WTC11 (cell line): ENCODE data around the gene SORL1. TPM values are rescaled to one million over a fixed set of nuclear protein-coding genes. Genes with fewer than 3 reads are reported as not detected.

Source experiments
- ATAC-seq: fragments of 200-7000 bp; cut with Tn5 transposase; 2 replicates; pipeline ENCODE4 v1.10.0; 2021; ENCODE audit warnings: mild to moderate bottlenecking, moderate library complexity
- CTCF ChIA-PET: fragments of 300-600 bp; sonication (Branson Sonifier 250); formaldehyde crosslinking; loops from one replicate; lab custom pipeline; 2021; ENCODE audit warnings: antibody characterized with exemption; lab: Charles Lee
- POLR2A ChIA-PET: fragments of 350-600 bp; sonication (Branson Sonifier 250); formaldehyde crosslinking; loops from one replicate; lab custom pipeline; 2021; ENCODE audit warnings: antibody characterized with exemption; lab: Charles Lee
- DNase-seq: peaks from one replicate; pipeline ENCODE4 v3.0.0; 2021; ENCODE audit warnings: low spot score
- H3K27ac Mint-ChIP-seq: 2 replicates; pipeline ENCODE4 v1.8.0; 2021; ENCODE audit warnings: mixed read lengths
- H3K27me3 Mint-ChIP-seq: 2 replicates; pipeline ENCODE4 v1.8.0; 2021; ENCODE audit warnings: low read depth, mild to moderate bottlenecking, moderate library complexity, mixed read lengths
- H3K36me3 Mint-ChIP-seq: 2 replicates; pipeline ENCODE4 v1.8.0; 2021; ENCODE audit warnings: mixed read lengths
- H3K4me1 Mint-ChIP-seq: 2 replicates; pipeline ENCODE4 v1.8.0; 2022; ENCODE audit warnings: mixed read lengths
- H3K4me3 Mint-ChIP-seq: 2 replicates; pipeline ENCODE4 v1.8.0; 2021; ENCODE audit warnings: mild to moderate bottlenecking, moderate library complexity, mixed read lengths
- H3K9me3 Mint-ChIP-seq: 2 replicates; pipeline ENCODE4 v1.8.0; 2021; ENCODE audit warnings: mixed read lengths
- CBFB ChIP-seq: sonication (generic); formaldehyde crosslinking; IDR thresholded peaks from 2 replicates; pipeline ENCODE4 v1.8.1; 2022; ENCODE audit warnings: mild to moderate bottlenecking, low read depth, missing genetic modification reagents
- CTCF ChIP-seq: fragments of 200-600 bp; IDR thresholded peaks from 2 replicates; pipeline ENCODE4 v1.8.0; 2022; ENCODE audit warnings: antibody characterized with exemption
- ETV6 ChIP-seq: sonication (generic); formaldehyde crosslinking; IDR thresholded peaks from 2 replicates; pipeline ENCODE4 v1.8.1; 2022; ENCODE audit warnings: mild to moderate bottlenecking, missing genetic modification reagents
- FOXJ3 ChIP-seq: sonication (generic); formaldehyde crosslinking; IDR thresholded peaks from 2 replicates; pipeline ENCODE4 v1.9.0; 2021; ENCODE audit warnings: missing genetic modification reagents, mild to moderate bottlenecking, borderline replicate concordance
- GRHL2 ChIP-seq: fragments of 250-450 bp; sonication (Bioruptor Pico); IDR thresholded peaks from 2 replicates; pipeline ENCODE4 v1.8.0; 2022; ENCODE audit warnings: mild to moderate bottlenecking, moderate library complexity; ENCODE audit not compliant: insufficient replicate concordance, severe bottlenecking
- KAT7 ChIP-seq: sonication (generic); formaldehyde crosslinking; IDR thresholded peaks from 2 replicates; pipeline ENCODE4 v1.8.1; 2023; ENCODE audit warnings: missing genetic modification reagents, mild to moderate bottlenecking, borderline replicate concordance
- SMAD3 ChIP-seq: sonication (generic); formaldehyde crosslinking; IDR thresholded peaks from 2 replicates; pipeline ENCODE4 v1.8.0; 2022; ENCODE audit warnings: missing genetic modification reagents, mild to moderate bottlenecking, borderline replicate concordance
- SOX15 ChIP-seq: fragments of 250-450 bp; sonication (Bioruptor Pico); IDR thresholded peaks from 2 replicates; pipeline ENCODE4 v1.9.0; 2021; ENCODE audit warnings: mild to moderate bottlenecking
- STAT6 ChIP-seq: sonication (generic); formaldehyde crosslinking; conservative IDR thresholded peaks from 2 replicates; pipeline ENCODE4 v1.8.1; 2023; ENCODE audit warnings: mild to moderate bottlenecking, low read depth, missing genetic modification reagents, moderate library complexity
- TEAD1 ChIP-seq: sonication (generic); formaldehyde crosslinking; IDR thresholded peaks from 2 replicates; pipeline ENCODE4 v1.8.0; 2022; ENCODE audit warnings: mild to moderate bottlenecking, missing genetic modification reagents
- TP53 ChIP-seq: sonication (generic); formaldehyde crosslinking; IDR thresholded peaks from 2 replicates; pipeline ENCODE4 v1.8.1; 2023; ENCODE audit warnings: mild to moderate bottlenecking, missing genetic modification reagents
- ZNF138 ChIP-seq: sonication (generic); formaldehyde crosslinking; conservative IDR thresholded peaks from 2 replicates; pipeline ENCODE4 v1.8.1; 2022; ENCODE audit warnings: mild to moderate bottlenecking, moderate library complexity, missing genetic modification reagents
- ZNF263 ChIP-seq: sonication (generic); formaldehyde crosslinking; IDR thresholded peaks from 2 replicates; pipeline ENCODE4 v1.8.1; 2022; ENCODE audit warnings: low read depth, mild to moderate bottlenecking, moderate library complexity, missing genetic modification reagents
- ZNF317 ChIP-seq: sonication (generic); formaldehyde crosslinking; IDR thresholded peaks from 2 replicates; pipeline ENCODE4 v1.8.1; 2023; ENCODE audit warnings: low read depth, mild to moderate bottlenecking, moderate library complexity, missing genetic modification reagents, borderline replicate concordance
- ZNF423 ChIP-seq: fragments of 250-450 bp; sonication (Bioruptor Pico); IDR thresholded peaks from 2 replicates; pipeline ENCODE4 v2.1.2; 2022; ENCODE audit warnings: mild to moderate bottlenecking, moderate library complexity
- ZNF425 ChIP-seq: fragments of 250-450 bp; sonication (Bioruptor Pico); conservative IDR thresholded peaks from 2 replicates; pipeline ENCODE4 v1.9.0; 2021; ENCODE audit warnings: mild to moderate bottlenecking
- total RNA-seq: library from RNA; stranded (reverse); gene quantifications from 3 replicates; pipeline ENCODE4 v1.2.3, GENCODE V29; 2021
- TF ChIP-seq, protein P1 (sequence below): sonication (generic); formaldehyde crosslinking; IDR thresholded peaks from 2 replicates; pipeline ENCODE4 v1.8.1; 2023; ENCODE audit warnings: mild to moderate bottlenecking, missing genetic modification reagents
- TF ChIP-seq, protein P2 (sequence below): sonication (generic); formaldehyde crosslinking; IDR thresholded peaks from 2 replicates; pipeline ENCODE4 v1.8.1; 2022; ENCODE audit warnings: low read depth, mild to moderate bottlenecking, moderate library complexity, missing genetic modification reagents, borderline replicate concordance
- TF ChIP-seq, protein P3 (sequence below): sonication (generic); formaldehyde crosslinking; IDR thresholded peaks from 2 replicates; pipeline ENCODE4 v1.8.1; 2023; ENCODE audit warnings: mild to moderate bottlenecking, missing genetic modification reagents, moderate library complexity
- TF ChIP-seq, protein P4 (sequence below): sonication (generic); formaldehyde crosslinking; IDR thresholded peaks from 2 replicates; pipeline ENCODE4 v1.8.1; 2023; ENCODE audit warnings: mild to moderate bottlenecking, missing genetic modification reagents, borderline replicate concordance

Gene SORL1
- total RNA-seq, 1 experiment from 2014 or later = 87.1 TPM

- DNase-seq = no peak
- peaks cover 6% of the 10 kb centered on the region for H3K36me3 Mint-ChIP-seq
- TF ChIP-seq CBFB (CRISPR knock-in tag) = no peak
- TF ChIP-seq ZNF317 (CRISPR knock-in tag) = no peak
- no peak for TF ChIP-seq TEAD1
- no peak for TF ChIP-seq ZNF138 (CRISPR knock-in tag)
- TF ChIP-seq CTCF = peak; percentile 16; the same call in 1 of the 2 replicates
- no peak for TF ChIP-seq ETV6 (CRISPR knock-in tag)
- TF ChIP-seq STAT6 = no peak
- TF ChIP-seq, protein P1, sequence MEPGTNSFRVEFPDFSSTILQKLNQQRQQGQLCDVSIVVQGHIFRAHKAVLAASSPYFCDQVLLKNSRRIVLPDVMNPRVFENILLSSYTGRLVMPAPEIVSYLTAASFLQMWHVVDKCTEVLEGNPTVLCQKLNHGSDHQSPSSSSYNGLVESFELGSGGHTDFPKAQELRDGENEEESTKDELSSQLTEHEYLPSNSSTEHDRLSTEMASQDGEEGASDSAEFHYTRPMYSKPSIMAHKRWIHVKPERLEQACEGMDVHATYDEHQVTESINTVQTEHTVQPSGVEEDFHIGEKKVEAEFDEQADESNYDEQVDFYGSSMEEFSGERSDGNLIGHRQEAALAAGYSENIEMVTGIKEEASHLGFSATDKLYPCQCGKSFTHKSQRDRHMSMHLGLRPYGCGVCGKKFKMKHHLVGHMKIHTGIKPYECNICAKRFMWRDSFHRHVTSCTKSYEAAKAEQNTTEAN (CRISPR knock-in tag) = no peak
- H3K4me3 Mint-ChIP-seq = no peak overlapping the region
- POLR2A ChIA-PET = no interaction called here
- peak; percentile 13 for ATAC-seq
- H3K27me3 Mint-ChIP-seq = peaks cover 7% of the 10 kb centered on the region; the same call in 1 of the 2 replicates
- H3K4me1 Mint-ChIP-seq = peaks cover 46% of the 10 kb centered on the region
- no peak overlapping the region for H3K27ac Mint-ChIP-seq
- CTCF ChIA-PET = interaction anchor here (0.5 to 4.9 kb wide), 6 partner anchors 24 to 550 kb away, joined by 3 to 99 read pairs (median 3); no protein-coding TSS in a partner anchor
- peaks cover 8% of the 10 kb centered on the region for H3K9me3 Mint-ChIP-seq
These were observed 200.9 kb downstream of the SORL1 start for GRCh38 chr11:121652971-121653370.

- Mint-ChIP-seq H3K4me3 (peak overlapping the region; percentile 73), H3K36me3 (peaks cover 14% of the 10 kb centered on the region), H3K4me1 (peaks cover 46% of the 10 kb centered on the region), H3K9me3 (peaks cover 19% of the 10 kb centered on the region), H3K27me3 (peaks cover 8% of the 10 kb centered on the region; the same call in 1 of the 2 replicates), H3K27ac (no peak overlapping the region)
- ChIA-PET CTCF (interaction anchor here (0.6 to 4.9 kb wide), 27 partner anchors 10 to 902 kb away, joined by 3 to 99 read pairs (median 4); no protein-coding TSS in a partner anchor), POLR2A (interaction anchor here (1.0 to 1.1 kb wide), 2 partner anchors 89 to 447 kb away, joined by 3 to 4 read pairs; no protein-coding TSS in a partner anchor)
- ATAC-seq (no peak), DNase-seq (no peak)
- no peak for TF ChIP-seq ZNF425 (CRISPR knock-in tag)
- no peak for TF ChIP-seq SMAD3 (CRISPR knock-in tag)
- no peak for TF ChIP-seq ETV6 (CRISPR knock-in tag)
- TF ChIP-seq GRHL2 = no peak
- TF ChIP-seq SOX15 (CRISPR knock-in tag) = no peak
- TF ChIP-seq TP53 (CRISPR knock-in tag) = no peak
- no peak for TF ChIP-seq KAT7 (CRISPR knock-in tag)
- TF ChIP-seq, protein P2, sequence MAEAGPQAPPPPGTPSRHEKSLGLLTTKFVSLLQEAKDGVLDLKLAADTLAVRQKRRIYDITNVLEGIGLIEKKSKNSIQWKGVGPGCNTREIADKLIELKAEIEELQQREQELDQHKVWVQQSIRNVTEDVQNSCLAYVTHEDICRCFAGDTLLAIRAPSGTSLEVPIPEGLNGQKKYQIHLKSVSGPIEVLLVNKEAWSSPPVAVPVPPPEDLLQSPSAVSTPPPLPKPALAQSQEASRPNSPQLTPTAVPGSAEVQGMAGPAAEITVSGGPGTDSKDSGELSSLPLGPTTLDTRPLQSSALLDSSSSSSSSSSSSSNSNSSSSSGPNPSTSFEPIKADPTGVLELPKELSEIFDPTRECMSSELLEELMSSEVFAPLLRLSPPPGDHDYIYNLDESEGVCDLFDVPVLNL (CRISPR knock-in tag) = no peak
- TF ChIP-seq, protein P3, sequence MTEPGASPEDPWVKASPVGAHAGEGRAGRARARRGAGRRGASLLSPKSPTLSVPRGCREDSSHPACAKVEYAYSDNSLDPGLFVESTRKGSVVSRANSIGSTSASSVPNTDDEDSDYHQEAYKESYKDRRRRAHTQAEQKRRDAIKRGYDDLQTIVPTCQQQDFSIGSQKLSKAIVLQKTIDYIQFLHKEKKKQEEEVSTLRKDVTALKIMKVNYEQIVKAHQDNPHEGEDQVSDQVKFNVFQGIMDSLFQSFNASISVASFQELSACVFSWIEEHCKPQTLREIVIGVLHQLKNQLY (CRISPR knock-in tag) = no peak
- TF ChIP-seq FOXJ3 = no peak
- TF ChIP-seq ZNF263 (CRISPR knock-in tag) = no peak
- TF ChIP-seq, protein P4, sequence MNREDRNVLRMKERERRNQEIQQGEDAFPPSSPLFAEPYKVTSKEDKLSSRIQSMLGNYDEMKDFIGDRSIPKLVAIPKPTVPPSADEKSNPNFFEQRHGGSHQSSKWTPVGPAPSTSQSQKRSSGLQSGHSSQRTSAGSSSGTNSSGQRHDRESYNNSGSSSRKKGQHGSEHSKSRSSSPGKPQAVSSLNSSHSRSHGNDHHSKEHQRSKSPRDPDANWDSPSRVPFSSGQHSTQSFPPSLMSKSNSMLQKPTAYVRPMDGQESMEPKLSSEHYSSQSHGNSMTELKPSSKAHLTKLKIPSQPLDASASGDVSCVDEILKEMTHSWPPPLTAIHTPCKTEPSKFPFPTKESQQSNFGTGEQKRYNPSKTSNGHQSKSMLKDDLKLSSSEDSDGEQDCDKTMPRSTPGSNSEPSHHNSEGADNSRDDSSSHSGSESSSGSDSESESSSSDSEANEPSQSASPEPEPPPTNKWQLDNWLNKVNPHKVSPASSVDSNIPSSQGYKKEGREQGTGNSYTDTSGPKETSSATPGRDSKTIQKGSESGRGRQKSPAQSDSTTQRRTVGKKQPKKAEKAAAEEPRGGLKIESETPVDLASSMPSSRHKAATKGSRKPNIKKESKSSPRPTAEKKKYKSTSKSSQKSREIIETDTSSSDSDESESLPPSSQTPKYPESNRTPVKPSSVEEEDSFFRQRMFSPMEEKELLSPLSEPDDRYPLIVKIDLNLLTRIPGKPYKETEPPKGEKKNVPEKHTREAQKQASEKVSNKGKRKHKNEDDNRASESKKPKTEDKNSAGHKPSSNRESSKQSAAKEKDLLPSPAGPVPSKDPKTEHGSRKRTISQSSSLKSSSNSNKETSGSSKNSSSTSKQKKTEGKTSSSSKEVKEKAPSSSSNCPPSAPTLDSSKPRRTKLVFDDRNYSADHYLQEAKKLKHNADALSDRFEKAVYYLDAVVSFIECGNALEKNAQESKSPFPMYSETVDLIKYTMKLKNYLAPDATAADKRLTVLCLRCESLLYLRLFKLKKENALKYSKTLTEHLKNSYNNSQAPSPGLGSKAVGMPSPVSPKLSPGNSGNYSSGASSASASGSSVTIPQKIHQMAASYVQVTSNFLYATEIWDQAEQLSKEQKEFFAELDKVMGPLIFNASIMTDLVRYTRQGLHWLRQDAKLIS (CRISPR knock-in tag) = no peak
- TF ChIP-seq ZNF423 = no peak
These were observed 202.2 kb downstream of the SORL1 start for GRCh38 chr11:121654259-121654842.
